AG09309 (cell line): Measurements from ENCODE around the gene LINGO1.

Experiments
- DNase-seq: peaks from one replicate; pipeline ENCODE4 v3.0.0-alpha.2; 2010; ENCODE audit warnings: low read depth
- H3K4me3 ChIP-seq: 2 replicates; pipeline ENCODE4 v1.5.1; 2011; ENCODE audit warnings: mild to moderate bottlenecking, low read depth, low read length, moderate library complexity; ENCODE audit not compliant: control insufficient read depth
- TF ChIP-seq, protein P1 (sequence below): IDR thresholded peaks from 2 replicates; pipeline ENCODE4 v1.5.1; 2011; ENCODE audit warnings: mild to moderate bottlenecking, low read depth, low read length, inconsistent platforms; ENCODE audit not compliant: insufficient read depth, control insufficient read depth; ENCODE audit errors: missing control alignments

Gene LINGO1

DNA sequence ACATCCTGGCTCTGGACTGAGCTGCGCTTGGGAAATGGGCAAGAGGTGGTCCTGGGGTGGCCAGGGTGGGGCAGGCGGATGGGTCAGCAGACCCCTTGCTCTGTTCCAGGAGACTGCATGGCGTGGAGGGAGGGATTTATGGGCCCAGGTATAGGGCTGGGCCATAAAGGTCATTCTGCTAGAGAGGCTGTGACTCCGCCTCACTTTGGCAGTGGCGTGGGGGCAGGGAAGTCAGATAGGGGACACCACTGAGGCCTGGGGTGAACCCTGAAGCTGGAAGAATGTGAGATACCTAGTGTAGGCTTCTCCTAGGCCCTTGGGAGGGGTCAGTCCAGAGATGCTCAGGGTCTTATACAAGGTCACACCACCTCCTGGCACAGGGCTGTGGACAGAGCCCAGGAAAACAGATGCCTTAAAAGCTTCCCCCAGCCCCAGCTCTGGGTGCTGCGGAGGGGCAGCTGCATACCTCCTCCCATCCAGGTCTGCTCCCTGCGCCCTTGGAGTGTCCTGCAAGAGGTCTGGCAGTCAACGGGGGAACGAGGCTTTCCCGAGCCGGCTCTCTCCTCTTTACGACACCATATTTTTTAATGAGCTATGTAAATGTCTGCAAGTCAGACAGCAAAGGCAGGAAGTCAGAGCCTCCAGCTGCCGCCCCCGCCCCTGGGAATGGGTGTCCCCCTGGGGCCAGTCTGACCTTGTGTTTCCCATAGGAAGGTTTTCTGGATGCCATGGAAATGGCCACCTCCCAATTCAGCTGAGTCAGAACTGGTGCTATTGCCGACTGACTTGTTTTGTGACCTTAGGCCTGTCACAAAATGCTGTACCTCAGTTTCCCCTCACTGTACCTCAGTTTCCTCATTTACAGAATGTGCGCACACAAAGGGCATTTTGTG, 26.3 kb downstream of the LINGO1 start:
- no peak overlapping the region for H3K4me3 ChIP-seq
- no peak for DNase-seq
- TF ChIP-seq, protein P1, sequence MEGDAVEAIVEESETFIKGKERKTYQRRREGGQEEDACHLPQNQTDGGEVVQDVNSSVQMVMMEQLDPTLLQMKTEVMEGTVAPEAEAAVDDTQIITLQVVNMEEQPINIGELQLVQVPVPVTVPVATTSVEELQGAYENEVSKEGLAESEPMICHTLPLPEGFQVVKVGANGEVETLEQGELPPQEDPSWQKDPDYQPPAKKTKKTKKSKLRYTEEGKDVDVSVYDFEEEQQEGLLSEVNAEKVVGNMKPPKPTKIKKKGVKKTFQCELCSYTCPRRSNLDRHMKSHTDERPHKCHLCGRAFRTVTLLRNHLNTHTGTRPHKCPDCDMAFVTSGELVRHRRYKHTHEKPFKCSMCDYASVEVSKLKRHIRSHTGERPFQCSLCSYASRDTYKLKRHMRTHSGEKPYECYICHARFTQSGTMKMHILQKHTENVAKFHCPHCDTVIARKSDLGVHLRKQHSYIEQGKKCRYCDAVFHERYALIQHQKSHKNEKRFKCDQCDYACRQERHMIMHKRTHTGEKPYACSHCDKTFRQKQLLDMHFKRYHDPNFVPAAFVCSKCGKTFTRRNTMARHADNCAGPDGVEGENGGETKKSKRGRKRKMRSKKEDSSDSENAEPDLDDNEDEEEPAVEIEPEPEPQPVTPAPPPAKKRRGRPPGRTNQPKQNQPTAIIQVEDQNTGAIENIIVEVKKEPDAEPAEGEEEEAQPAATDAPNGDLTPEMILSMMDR: no peak

DNA sequence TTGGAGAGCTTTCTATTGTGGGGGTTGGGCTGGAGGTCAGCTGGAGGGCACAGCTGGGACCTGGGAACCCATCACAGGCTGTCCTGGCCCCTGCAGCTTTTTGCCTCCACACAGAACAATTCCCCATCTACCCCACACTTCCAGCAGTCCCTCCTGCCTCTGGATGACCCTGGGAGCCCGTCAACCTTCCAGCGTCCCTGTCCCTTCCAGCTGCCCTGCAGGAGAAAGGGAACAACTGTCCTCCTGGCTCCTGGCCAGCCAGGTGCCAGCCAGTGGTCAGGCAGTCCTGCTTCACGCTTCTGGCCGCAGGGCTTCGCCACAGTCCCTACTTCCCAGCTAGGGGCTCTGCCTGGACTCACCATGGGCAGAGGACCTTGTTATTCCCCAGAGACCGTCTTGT, 27.2 kb downstream of the LINGO1 start:
- TF ChIP-seq, protein P1: no peak
- no peak for DNase-seq

DNA sequence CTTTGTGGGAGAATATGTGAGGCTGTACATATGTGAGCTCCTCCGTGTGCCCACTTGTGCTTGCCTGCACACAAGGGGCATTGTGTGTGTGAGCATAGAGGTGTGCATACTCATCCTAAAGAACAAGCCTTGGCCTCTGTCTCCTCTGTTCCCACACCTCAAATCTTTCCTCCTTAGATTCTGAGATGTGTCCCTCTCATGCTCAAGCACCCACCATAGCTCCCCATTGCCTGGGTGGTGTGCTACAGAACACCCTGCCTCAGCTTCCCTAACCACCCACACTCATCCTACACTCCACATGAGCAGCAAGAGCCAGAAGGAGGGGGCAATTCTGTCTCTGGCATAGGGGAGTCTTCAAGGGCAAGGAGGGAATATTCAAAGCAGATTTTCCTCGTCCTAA, 27.7 kb downstream of the LINGO1 start:
- H3K4me3 ChIP-seq: no peak overlapping the region
- TF ChIP-seq, protein P1: no peak
- no peak for DNase-seq

More for the DNA sequence above, 27.2 kb downstream of the LINGO1 start:
- H3K4me3 ChIP-seq: no peak overlapping the region

DNA sequence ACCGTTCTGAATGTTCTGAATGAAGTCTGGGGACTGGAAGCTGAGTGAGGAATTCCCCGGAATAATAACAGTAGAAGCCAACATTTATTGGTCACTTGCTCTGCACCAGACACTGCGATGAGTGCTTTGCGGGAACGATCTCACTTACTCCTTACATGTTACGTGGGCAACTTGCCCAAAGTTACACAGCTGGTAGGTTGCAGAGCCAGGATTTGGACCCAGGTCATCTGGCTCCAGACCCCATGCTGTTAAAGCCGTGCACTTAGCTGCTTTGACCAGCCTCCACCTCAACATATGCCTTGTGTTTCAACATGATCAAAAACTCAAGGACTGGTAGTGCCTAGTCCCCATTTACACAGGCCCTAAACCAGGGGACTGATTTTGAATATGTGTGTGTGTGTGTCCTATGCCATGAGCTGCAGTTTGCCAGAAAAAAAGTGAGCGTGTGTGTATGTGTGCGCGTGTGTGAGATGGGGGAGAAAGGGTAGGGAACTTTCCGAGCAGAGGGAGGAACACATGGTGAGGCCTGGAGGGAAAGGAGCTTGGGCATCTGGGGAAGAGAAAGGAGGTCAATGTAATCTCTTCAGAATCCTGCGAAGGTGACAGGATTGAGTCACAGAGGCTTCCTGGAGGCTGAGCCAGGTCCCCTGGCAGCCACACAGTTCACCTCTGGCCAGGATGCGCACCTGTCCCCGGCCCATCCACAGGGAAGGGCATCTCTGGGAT, 28.9 kb downstream of the LINGO1 start:
- no peak for DNase-seq
- H3K4me3 ChIP-seq: no peak overlapping the region
- TF ChIP-seq, protein P1: no peak

DNA sequence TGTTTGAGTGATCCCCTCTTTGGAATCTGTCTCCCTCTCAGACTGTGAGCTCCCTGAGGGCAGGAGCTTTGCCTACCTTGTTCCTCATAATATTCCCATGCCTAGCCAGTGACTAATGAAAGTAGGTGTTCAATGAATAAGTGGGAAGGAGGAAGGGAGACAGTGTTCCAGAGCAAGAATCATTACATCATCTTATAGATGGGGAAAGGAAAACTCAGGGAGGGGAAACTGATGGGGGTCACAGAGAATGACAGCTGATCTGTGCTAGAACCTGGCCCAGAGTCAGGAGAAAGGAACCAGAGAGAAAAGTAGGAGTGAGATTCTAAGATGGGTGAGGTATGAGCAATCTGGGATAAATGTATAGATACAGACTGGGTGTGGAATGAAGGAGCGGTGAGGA, 29.9 kb downstream of the LINGO1 start:
- TF ChIP-seq, protein P1: no peak
- no peak for DNase-seq
- H3K4me3 ChIP-seq: no peak overlapping the region

DNA sequence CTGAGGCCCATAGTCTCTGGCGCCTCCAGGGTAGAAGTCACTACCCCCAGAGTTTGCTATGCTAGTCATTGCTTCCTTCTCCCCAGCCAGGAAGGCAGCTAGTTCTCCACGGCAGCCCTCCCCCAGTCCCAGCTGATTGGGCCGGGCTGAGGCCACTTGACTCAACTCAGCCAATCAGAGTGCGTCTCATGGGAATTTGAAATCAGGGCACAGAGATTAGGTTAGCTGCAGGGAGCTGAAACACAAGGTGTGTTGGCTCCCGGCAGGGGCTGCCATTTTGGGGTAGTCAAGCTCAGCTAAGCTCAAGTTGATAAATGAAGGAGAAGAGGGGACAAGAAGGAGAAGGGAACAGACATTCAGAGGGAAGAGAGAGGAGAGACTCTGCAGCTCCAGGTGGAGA, 32.8 kb downstream of the LINGO1 start:
- DNase-seq: no peak
- H3K4me3 ChIP-seq: no peak overlapping the region
- TF ChIP-seq, protein P1: no peak
